ENCODE data around the gene ARHGAP1.
A peak's percentile ranks its signal among the peaks of the same experiment; 100 is the strongest.
"Not testable (repeated sequence)": the region's sequence is repeated elsewhere in the genome, so short reads cannot be mapped to it uniquely, and the experiment has no call there.

Gene ARHGAP1

DNA sequence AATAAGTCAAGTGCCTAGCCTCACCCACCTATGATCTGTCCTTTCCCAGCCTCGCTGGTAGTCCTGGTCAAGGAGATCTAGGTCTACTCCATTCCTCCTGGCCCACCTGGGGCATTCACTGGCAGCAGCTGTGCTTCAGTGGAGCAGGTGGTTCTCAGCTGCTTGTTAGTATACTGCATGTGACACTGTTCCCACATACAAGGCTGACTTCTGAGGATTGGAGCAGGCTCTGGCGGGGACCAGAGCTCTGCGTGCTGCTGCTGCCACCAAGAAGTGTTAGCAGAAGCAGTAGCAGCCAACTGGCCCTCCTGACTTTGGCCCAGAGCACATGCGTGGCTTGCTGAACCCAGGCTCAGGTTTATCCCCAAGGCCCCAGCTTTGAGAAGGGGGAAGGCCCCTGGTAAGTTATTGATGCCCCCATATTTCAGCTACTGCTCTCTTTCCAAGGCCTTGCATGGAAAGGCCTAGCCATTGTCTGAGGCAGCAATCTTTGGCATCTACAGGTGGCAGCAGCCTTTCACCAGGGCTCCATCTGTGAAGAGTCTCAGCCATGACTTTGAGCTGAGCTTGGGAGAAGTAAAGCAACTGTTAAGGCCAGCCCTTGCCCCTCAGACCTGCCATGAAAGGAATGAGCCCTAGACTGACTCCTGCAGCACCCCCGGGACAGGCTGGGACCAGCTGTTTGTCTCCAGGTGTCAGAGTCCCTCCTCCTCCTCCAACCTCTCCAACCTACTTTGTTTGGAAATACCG, 26.5 kb downstream of the ARHGAP1 start:
- TF ChIP-seq, protein P1, sequence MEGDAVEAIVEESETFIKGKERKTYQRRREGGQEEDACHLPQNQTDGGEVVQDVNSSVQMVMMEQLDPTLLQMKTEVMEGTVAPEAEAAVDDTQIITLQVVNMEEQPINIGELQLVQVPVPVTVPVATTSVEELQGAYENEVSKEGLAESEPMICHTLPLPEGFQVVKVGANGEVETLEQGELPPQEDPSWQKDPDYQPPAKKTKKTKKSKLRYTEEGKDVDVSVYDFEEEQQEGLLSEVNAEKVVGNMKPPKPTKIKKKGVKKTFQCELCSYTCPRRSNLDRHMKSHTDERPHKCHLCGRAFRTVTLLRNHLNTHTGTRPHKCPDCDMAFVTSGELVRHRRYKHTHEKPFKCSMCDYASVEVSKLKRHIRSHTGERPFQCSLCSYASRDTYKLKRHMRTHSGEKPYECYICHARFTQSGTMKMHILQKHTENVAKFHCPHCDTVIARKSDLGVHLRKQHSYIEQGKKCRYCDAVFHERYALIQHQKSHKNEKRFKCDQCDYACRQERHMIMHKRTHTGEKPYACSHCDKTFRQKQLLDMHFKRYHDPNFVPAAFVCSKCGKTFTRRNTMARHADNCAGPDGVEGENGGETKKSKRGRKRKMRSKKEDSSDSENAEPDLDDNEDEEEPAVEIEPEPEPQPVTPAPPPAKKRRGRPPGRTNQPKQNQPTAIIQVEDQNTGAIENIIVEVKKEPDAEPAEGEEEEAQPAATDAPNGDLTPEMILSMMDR (IDR thresholded peaks at IDR 0.05) = no peak
- intact Hi-C loops (cut with DNase I; ENCODE audit: low total_unique reads) = no loop called here
- H3K4me1 ChIP-seq = peaks cover 0 to 26% (median 19%) of the 10 kb centered on the region in 4 donors

DNA sequence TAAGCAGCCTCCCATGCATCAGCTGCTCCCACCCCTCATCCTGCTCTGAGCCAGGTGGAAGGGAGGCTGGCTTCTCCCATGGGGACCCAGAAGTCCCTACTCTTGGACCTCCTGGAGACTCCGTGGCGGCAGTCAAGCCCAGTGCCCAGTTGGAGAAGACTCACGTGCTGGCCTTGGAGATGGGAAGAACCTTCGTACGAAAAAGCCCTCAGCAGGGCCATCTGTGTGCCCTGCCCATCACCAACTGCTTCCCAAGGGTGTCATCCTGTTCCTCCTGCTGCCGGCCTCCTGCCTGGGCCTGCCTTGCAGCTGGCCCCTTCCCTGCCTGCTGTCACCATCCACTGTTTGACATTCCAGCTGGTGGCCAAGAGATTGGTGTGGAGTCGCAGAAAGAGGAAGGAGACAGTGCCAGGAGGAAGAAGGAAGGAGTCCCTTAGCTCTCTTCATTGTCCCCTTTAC, 28.0 kb downstream of the ARHGAP1 start:
- Histone ChIP-seq H3K4me1 (peaks cover 0 to 34% (median 20%) of the 10 kb centered on the region in 4 donors), H3K27ac (peak overlapping the region in 1 of 2 donors; percentile 81), H3K27me3 (no peaks in the 10 kb centered on the region), H3K36me3 (peaks cover 54 to 79% (median 76%) of the 10 kb centered on the region in 3 donors), H3K9me3 (no peaks in the 10 kb centered on the region), H3K4me3 (no peak overlapping the region)
- intact Hi-C loops (cut with DNase I; ENCODE audit: low total_unique reads) = no loop called here
- DNase-seq = peak in 1 of 2 donors; percentile 59
- TF ChIP-seq, protein P1 (IDR thresholded peaks at IDR 0.05) = no peak

More for the DNA sequence above, 26.5 kb downstream of the ARHGAP1 start:
- Histone ChIP-seq H3K36me3 (peaks cover 56 to 79% (median 73%) of the 10 kb centered on the region in 3 donors), H3K27ac (peak overlapping the region; percentile 73 to 81), H3K4me3 (no peak overlapping the region), H3K9me3 (no peaks in the 10 kb centered on the region), H3K27me3 (no peaks in the 10 kb centered on the region)
- DNase-seq = peak in 1 of 2 donors; percentile 58

DNA sequence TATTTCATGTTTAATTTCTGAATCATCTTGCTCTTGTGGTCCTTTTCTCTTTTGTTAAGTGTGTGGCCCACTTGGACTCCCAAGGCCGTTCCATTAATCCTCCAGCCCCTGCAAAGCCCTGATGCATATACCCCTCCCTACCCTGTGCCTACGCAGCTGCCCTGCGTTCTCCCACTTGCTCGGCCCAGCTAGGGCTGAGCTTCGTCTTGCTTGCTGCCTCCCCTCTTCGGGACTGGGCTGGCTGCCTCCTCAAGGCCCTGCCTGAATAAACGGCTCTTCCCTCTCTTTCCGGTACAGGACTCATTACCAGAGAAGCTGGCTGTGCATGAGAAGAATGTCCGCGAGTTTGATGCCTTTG, 28.5 kb downstream of the ARHGAP1 start:
- H3K4me1 ChIP-seq = peaks cover 0 to 37% (median 24%) of the 10 kb centered on the region in 4 donors
- H3K36me3 ChIP-seq = peaks cover 54 to 79% (median 76%) of the 10 kb centered on the region in 3 donors
- TF ChIP-seq, protein P1 (IDR thresholded peaks at IDR 0.05) = no peak
- H3K27me3 ChIP-seq = no peaks in the 10 kb centered on the region
- H3K27ac ChIP-seq = no peak overlapping the region
- intact Hi-C loops (cut with DNase I; ENCODE audit: low total_unique reads) = no loop called here
- H3K4me3 ChIP-seq = no peak overlapping the region
- DNase-seq = no peak
- no peaks in the 10 kb centered on the region for H3K9me3 ChIP-seq

DNA sequence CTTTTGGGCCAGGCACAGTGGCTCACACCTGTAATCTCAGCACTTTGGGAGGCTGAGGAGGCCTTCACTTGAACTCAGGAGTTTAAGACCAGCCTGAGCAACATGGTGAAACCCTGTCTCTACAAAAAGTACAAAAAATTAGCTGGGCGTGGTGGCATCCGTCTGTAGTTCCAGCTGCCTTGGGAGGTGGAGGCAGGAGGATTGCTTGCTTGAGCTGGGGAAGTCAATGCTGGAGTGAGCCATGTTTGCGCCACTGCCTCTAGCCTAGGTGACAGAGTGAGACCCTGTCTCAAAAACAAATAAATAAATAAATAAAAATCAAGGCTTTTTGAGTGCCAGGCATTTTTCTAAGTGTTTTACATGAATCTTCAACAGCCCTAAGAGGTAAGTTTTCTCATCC, 29.9 kb downstream of the ARHGAP1 start:
- peak in 1 of 2 donors; percentile 3 for DNase-seq
- H3K27me3 ChIP-seq; H3K4me3 ChIP-seq; intact Hi-C loops (cut with DNase I; ENCODE audit: low total_unique reads); H3K27ac ChIP-seq; H3K9me3 ChIP-seq: not testable (repeated sequence)
- peaks cover 0 to 38% (median 21%) of the 10 kb centered on the region in 4 donors for H3K4me1 ChIP-seq
- H3K36me3 ChIP-seq = peaks cover 61 to 85% (median 83%) of the 10 kb centered on the region in 3 donors

DNA sequence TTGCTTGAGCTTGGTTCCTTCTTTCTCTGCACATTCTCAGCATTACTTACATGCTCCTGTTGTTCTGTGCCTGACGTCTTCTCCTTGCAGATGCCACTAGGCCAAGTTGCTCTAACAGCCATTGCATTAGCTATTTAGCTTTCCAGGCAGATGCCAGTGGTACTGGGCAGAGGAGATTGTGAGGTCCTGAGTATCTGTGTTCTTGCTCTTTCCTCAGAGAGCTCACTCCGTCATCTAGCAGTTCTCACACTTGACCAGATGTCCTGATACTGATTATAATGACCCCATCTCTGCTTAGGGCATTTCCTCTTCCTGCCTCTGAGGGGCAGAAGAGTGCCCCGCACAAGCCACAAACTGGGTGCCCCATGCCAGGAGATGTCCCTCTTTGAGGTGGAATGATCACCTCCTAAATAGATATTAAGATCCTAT, 30.7 kb downstream of the ARHGAP1 start:
- peaks cover 65 to 92% (median 91%) of the 10 kb centered on the region in 3 donors for H3K36me3 ChIP-seq
- no peak overlapping the region for H3K27ac ChIP-seq

More for the DNA sequence above, 30.7 kb downstream of the ARHGAP1 start:
- DNase-seq = peak in 1 of 2 donors; percentile 32
- intact Hi-C loops (cut with DNase I; ENCODE audit: low total_unique reads) = no loop called here
- H3K4me1 ChIP-seq = peaks cover 0 to 30% (median 14%) of the 10 kb centered on the region in 4 donors
- TF ChIP-seq, protein P1 (IDR thresholded peaks at IDR 0.05) = peak in 1 of 2 experiments; percentile 7
- H3K9me3 ChIP-seq = no peaks in the 10 kb centered on the region
- H3K27me3 ChIP-seq = no peaks in the 10 kb centered on the region
- no peak overlapping the region for H3K4me3 ChIP-seq

All from tibial artery (tissue), 4 donors.